Cardiac muscle cell (in vitro differentiated cells and primary cell): ENCODE results near the gene TMEM121. TPM values are rescaled to one million over a fixed set of nuclear protein-coding genes. Genes with fewer than 3 reads are reported as not detected.

Experiments used
- DNase-seq, 2 donors: peaks; one replicate each; pipeline versions ENCODE4 v3.0.0 to v3.0.0-alpha.2; 2010 to 2017; ENCODE audit warnings: low read depth in 1 of 2, low spot score in 1 of 2
- H3K27ac ChIP-seq: fragments of 200-600 bp; sonication (generic); 2 replicates; pipeline ENCODE4 v1.5.1; 2016
- H3K27me3 ChIP-seq: fragments of 200-600 bp; sonication (generic); 2 replicates; pipeline ENCODE4 v1.6.0; 2016; ENCODE audit warnings: control low read depth
- H3K36me3 ChIP-seq: fragments of 200-600 bp; sonication (generic); 2 replicates; pipeline ENCODE4 v1.5.1; 2016; ENCODE audit warnings: control low read depth
- H3K4me1 ChIP-seq: fragments of 200-600 bp; sonication (generic); 2 replicates; pipeline ENCODE4 v1.8.1; 2017; ENCODE audit warnings: low read depth, mild to moderate bottlenecking, mixed run types
- H3K4me3 ChIP-seq: fragments of 200-600 bp; sonication (generic); 2 replicates; pipeline ENCODE4 v1.5.1; 2016; ENCODE audit warnings: mild to moderate bottlenecking
- H3K9me3 ChIP-seq: fragments of 200-600 bp; sonication (generic); 2 replicates; pipeline ENCODE4 v1.5.1; 2017; ENCODE audit warnings: low read depth, mild to moderate bottlenecking, control low read depth
- polyA plus RNA-seq: library from polyadenylated mRNA; unstranded; fragments of >200 nt; fragmentation: Nextera tagmentation; extraction: Ambion mirVana; gene quantifications from 2 replicates; pipeline ENCODE4 v1.2.1, GENCODE V29; 2016
- total RNA-seq: library from RNA; depleted of rRNA; stranded (reverse); fragments of >200 nt; gene quantifications from 2 replicates; pipeline ENCODE4 v1.2.3, GENCODE V29; 2016
- TF ChIP-seq, protein P1 (sequence below): IDR thresholded peaks from 2 replicates; pipeline ENCODE4 v1.5.1; 2012; ENCODE audit warnings: low read depth, mild to moderate bottlenecking, low read length

The TMEM121 gene
- total and polyA plus RNA-seq, 2 experiments from 2014 or later: 4.4 to 8.8 TPM

DNA sequence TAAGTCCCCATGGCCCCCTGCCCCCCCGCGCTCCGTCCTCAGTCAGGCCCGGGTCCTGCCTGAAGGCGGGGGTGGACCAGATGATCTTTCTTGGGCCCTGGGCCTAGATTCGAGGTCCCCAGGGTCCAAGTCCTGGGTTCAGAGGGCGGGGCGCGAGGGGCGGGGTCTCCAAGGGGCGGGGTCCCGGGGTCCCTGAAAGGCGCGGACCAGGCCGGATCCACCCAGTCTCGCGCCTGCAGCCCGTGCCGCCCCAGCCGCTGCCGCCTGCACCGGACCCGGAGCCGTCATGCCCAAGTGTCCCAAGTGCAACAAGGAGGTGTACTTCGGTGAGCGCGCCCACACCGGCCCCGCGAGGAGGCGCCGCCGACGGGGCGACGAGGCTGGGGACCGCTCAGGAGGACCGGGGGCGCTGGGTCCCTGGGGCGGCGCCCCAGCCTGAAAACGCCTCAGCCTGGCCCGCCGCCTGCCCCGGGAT, 39.4 kb upstream of the TMEM121 start:
- TF ChIP-seq, protein P1, sequence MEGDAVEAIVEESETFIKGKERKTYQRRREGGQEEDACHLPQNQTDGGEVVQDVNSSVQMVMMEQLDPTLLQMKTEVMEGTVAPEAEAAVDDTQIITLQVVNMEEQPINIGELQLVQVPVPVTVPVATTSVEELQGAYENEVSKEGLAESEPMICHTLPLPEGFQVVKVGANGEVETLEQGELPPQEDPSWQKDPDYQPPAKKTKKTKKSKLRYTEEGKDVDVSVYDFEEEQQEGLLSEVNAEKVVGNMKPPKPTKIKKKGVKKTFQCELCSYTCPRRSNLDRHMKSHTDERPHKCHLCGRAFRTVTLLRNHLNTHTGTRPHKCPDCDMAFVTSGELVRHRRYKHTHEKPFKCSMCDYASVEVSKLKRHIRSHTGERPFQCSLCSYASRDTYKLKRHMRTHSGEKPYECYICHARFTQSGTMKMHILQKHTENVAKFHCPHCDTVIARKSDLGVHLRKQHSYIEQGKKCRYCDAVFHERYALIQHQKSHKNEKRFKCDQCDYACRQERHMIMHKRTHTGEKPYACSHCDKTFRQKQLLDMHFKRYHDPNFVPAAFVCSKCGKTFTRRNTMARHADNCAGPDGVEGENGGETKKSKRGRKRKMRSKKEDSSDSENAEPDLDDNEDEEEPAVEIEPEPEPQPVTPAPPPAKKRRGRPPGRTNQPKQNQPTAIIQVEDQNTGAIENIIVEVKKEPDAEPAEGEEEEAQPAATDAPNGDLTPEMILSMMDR: no peak
- Histone ChIP-seq H3K36me3 (no peaks in the 10 kb centered on the region), H3K9me3 (no peaks in the 10 kb centered on the region), H3K4me1 (peaks cover 52% of the 10 kb centered on the region), H3K27me3 (no peaks in the 10 kb centered on the region), H3K27ac (peak overlapping the region; percentile 92), H3K4me3 (peak overlapping the region; percentile 26)
- no peak for DNase-seq

DNA sequence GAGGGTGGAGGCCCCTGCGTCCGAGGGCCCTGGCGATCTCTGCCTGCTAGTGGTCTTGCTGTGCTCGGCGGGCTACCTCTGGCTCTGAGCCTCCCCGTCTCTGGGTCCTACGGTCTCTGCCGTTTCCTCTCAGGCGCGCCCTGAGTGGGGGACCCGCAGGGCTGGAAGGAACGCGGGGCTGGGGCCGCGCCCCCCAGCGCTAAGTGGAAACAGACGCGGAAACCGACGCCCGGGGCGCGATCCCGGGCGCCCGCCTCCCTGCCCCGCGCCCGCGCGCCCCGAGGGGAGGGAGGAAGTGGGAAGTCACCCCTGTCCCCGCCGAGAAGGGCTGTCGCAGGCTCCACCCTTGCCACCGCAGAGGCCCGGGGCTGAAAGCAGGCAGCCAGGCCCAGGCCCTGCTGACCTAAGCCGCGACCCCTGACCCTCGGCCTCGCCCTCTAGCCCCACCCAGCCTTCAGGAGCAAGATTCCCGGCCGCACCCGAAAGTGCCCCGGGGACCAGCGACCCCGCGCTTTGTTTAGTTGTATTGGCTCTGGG, 38.9 kb upstream of the TMEM121 start:
- TF ChIP-seq, protein P1: no peak
- no peaks in the 10 kb centered on the region for H3K9me3 ChIP-seq
- peak overlapping the region; percentile 26 for H3K4me3 ChIP-seq
- peaks cover 47% of the 10 kb centered on the region for H3K4me1 ChIP-seq
- H3K27ac ChIP-seq: peak overlapping the region; percentile 92
- no peaks in the 10 kb centered on the region for H3K36me3 ChIP-seq
- H3K27me3 ChIP-seq: no peaks in the 10 kb centered on the region
- DNase-seq: no peak

DNA sequence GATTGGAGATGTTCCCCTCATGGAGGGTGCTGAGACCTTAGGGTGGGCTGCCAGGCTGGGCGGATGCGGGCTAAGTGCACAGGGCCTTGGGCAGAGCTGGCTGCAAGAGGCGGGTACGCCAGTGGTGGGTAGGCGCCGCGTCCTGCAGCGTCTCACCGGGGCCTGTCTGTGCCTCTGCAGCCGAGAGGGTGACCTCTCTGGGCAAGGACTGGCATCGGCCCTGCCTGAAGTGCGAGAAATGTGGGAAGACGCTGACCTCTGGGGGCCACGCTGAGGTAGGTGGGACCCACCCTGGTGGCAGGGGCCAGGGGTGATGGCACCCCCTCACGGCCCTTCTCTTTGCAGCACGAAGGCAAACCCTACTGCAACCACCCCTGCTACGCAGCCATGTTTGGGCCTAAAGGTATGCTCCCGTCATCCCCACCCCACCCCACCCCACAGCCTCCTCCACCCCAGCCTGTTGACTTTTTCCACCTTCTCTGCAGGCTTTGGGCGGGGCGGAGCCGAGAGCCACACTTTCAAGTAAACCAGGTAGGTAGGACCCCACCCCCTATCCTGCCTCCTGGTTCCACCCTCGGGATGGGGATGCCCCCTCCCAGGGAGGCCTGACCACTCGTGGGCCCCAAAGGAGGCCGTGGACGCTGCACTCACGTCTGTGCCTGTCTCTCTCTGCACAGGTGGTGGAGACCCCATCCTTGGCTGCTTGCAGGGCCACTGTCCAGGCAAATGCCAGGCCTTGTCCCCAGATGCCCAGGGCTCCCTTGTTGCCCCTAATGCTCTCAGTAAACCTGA, 38.2 kb upstream of the TMEM121 start:
- TF ChIP-seq, protein P1: no peak
- H3K27ac ChIP-seq: peak overlapping the region; percentile 92
- DNase-seq: no peak
- no peaks in the 10 kb centered on the region for H3K9me3 ChIP-seq
- H3K4me1 ChIP-seq: peaks cover 40% of the 10 kb centered on the region
- no peak overlapping the region for H3K4me3 ChIP-seq
- H3K27me3 ChIP-seq: no peaks in the 10 kb centered on the region
- H3K36me3 ChIP-seq: no peaks in the 10 kb centered on the region

DNA sequence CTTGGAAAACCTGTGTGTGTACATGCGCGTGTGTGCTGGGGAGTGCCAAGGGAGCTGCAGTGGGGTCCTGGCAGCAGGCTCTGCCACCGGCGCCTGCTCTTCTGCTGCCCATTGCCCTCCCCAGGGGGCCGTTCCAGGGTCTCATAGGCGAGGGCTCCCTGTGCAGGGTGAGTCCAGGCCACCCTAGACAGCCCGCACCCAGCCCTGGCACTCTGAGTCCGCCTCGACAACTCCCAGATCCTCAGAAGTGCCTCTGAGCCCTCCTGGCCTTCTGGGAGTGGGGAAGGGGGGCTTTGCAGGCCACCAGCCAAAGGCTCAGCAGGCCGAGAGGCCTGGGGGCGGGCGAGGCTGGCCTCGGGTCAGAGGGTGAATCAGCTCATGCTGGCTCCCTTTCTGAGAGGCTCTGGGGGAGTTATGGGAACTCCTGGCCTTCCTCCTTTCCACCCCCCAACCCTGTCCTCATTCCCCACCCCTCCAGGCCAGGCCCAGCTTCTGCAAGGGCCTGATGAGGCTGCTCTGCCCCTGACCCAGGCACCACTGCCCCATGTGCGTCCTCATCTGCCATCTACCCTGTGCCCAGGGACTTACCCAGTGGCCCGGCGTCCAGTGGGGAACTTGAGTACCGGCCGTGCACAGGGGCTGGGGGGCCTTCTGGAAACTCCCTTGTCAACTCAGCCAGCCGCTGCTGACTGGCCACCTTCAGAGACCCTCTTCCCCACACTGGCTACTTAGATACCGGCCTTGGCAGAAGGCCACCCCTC, 37.4 kb upstream of the TMEM121 start:
- H3K27me3 ChIP-seq: no peaks in the 10 kb centered on the region
- TF ChIP-seq, protein P1: no peak
- H3K4me3 ChIP-seq: no peak overlapping the region
- peaks cover 32% of the 10 kb centered on the region for H3K4me1 ChIP-seq
- no peaks in the 10 kb centered on the region for H3K36me3 ChIP-seq
- no peaks in the 10 kb centered on the region for H3K9me3 ChIP-seq
- H3K27ac ChIP-seq: peak overlapping the region; percentile 92
- no peak for DNase-seq

DNA sequence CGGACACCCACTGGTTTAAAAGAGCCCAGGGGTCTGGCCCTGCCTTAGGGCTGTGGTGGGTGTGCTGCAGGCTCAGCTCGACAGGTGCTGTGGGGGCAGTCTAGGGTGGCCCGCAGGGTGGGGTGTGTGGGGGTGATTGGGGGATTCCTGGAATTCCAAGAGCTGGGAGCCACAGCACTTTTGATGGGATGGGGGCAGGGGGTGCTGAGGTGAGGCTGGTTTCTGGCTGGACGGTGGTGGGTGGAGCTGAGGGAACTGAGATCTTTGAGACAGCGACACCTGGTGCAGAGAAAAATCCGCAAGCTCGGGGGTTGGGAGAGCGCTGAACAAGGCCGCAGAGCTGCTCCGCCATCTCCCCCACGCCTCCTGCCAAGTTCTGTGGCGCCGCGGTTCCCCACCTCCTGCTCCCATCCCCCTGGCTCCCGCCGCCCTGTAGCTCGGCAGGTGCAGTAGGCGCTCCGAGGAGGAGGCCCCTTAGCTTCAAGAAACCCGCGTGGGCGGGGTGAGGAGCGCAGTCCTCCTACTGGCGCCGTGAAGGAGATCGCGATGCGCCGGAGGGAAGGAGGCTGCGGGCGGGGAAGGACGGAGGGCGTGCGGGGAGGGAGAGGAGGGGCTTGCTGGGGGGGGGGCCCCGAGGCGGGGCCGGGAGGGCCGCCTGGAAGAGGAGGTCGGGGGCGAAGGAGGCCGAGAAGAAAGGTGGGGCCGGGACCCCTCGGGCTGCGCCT, 36.7 kb upstream of the TMEM121 start:
- TF ChIP-seq, protein P1: peak; percentile 69
- Histone ChIP-seq H3K27me3 (no peaks in the 10 kb centered on the region), H3K36me3 (no peaks in the 10 kb centered on the region), H3K4me1 (peaks cover 29% of the 10 kb centered on the region), H3K9me3 (no peaks in the 10 kb centered on the region), H3K27ac (peak overlapping the region; percentile 92), H3K4me3 (peak overlapping the region; percentile 45)
- peak; percentile 84 to 90 for DNase-seq
